ENCODE data around the gene CADPS2. TPM values are rescaled to one million over a fixed set of nuclear protein-coding genes. Genes with fewer than 3 reads are reported as not detected.

CADPS2 gene
- polyA plus RNA-seq, 1 donor (not counting 4 experiments of a cell fraction or from before 2014, with no cell fraction given): 0.35 TPM

DNA sequence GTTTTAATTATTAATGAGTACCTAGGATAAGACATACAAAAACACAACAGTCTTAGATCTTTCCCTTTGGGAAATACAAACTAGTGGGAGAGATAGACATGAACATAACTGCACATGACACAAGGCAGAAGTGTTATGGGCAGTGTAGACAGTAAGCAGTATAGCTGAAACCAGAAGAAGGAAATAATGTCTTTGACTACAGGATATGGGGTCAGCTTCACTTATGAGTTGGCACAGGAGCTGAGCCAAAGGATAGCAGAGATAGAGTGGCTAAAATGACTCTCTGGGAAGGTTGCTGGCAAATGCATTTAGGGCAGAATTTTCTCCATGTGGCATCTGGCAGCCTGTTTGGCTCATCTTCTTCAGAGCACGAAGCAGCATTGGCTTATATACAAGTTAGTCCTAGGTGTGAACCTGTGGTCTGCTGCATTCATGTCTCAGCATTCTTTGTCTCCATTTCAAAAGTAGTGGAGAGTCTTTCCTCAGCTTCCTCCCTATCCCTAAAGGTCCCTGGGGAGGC, 521.4 kb downstream of the CADPS2 start:
- Histone ChIP-seq H3K27ac (ENCODE audit: control insufficient read depth, insufficient read depth, low read length) (no peak overlapping the region), H3K79me2 (ENCODE audit: control insufficient read depth, insufficient read depth, low read length) (no peaks in the 10 kb centered on the region), H3K9me1 (ENCODE audit: control insufficient read depth, extremely low read depth, insufficient read depth, low read length) (no peaks in the 10 kb centered on the region), H2AFZ (ENCODE audit: control insufficient read depth, low read length) (no peak overlapping the region), H3K36me3 (ENCODE audit: control insufficient read depth in 2 of 2, extremely low read depth in 1 of 2, insufficient read depth in 2 of 2, low read length in 2 of 2) (no peaks in the 10 kb centered on the region), H3K4me1 (ENCODE audit: control insufficient read depth, extremely low read depth, insufficient read depth, low read length) (no peaks in the 10 kb centered on the region), H3K27me3 (ENCODE audit: control insufficient read depth, extremely low read depth, insufficient read depth, low read length) (no peaks in the 10 kb centered on the region), H3K9me3 (ENCODE audit: control insufficient read depth, low read depth, low read length) (no peaks in the 10 kb centered on the region), H3K4me2 (ENCODE audit: control insufficient read depth, extremely low read depth, insufficient read depth, low read depth, low read length) (no peak overlapping the region), H3K4me3 (ENCODE audit: control insufficient read depth in 2 of 3, extremely low read depth in 1 of 3, insufficient read depth in 2 of 3, low read depth in 1 of 3, low read length in 3 of 3) (no peak overlapping the region), H4K20me1 (ENCODE audit: control insufficient read depth, extremely low read depth, insufficient read depth, low read length) (no peaks in the 10 kb centered on the region), H3K9ac (ENCODE audit: control insufficient read depth, extremely low read depth, insufficient read depth, low read length) (no peak overlapping the region)
- TF ChIP-seq, protein P1, sequence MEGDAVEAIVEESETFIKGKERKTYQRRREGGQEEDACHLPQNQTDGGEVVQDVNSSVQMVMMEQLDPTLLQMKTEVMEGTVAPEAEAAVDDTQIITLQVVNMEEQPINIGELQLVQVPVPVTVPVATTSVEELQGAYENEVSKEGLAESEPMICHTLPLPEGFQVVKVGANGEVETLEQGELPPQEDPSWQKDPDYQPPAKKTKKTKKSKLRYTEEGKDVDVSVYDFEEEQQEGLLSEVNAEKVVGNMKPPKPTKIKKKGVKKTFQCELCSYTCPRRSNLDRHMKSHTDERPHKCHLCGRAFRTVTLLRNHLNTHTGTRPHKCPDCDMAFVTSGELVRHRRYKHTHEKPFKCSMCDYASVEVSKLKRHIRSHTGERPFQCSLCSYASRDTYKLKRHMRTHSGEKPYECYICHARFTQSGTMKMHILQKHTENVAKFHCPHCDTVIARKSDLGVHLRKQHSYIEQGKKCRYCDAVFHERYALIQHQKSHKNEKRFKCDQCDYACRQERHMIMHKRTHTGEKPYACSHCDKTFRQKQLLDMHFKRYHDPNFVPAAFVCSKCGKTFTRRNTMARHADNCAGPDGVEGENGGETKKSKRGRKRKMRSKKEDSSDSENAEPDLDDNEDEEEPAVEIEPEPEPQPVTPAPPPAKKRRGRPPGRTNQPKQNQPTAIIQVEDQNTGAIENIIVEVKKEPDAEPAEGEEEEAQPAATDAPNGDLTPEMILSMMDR (optimal IDR thresholded peaks at IDR 0.05 in 1 of 3, IDR thresholded peaks at IDR 0.05 in 1 of 3, conservative IDR thresholded peaks at IDR 0.05 in 1 of 3; ENCODE audit: extremely low read depth in 1 of 3, insufficient read depth in 2 of 3, low read length in 3 of 3): no peak
- no peak for TF ChIP-seq EZH2 (IDR thresholded peaks at IDR 0.05; ENCODE audit: low read length)
- DNase-seq (ENCODE audit: low read depth, low spot score) (no peak), FAIRE-seq (no peak)
- dilution Hi-C loops (cut with MboI; ENCODE audit: extremely low pct_ligation_motif_present, low sequenced_read_pairs): no loop called here

DNA sequence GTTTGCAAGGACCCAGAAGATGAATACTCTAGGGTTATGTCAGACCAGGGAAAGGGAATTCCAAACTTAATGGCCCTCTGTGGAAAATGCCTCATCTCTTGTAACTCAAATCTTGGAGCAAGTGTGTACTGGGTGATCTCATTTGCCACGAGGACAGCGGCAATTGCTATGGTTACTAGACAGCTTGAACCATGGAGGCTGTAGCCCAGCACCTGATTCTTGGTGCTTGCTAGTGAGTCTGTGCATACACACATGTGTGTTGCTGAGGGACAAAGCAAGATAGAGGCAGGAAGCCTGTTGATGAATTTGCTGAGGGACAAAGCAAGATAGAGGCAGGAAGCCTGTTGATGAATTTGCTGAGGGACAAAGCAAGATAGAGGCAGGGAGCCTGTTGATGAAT, 523.1 kb downstream of the CADPS2 start:
- H3K9me3 ChIP-seq (ENCODE audit: control insufficient read depth, low read depth, low read length): no peaks in the 10 kb centered on the region
- TF ChIP-seq, protein P1 (optimal IDR thresholded peaks at IDR 0.05 in 1 of 3, IDR thresholded peaks at IDR 0.05 in 1 of 3, conservative IDR thresholded peaks at IDR 0.05 in 1 of 3; ENCODE audit: extremely low read depth in 1 of 3, insufficient read depth in 2 of 3, low read length in 3 of 3): no peak
- no peak for TF ChIP-seq EZH2 (IDR thresholded peaks at IDR 0.05; ENCODE audit: low read length)
- no peaks in the 10 kb centered on the region for H3K36me3 ChIP-seq (ENCODE audit: control insufficient read depth in 2 of 2, extremely low read depth in 1 of 2, insufficient read depth in 2 of 2, low read length in 2 of 2)
- H3K79me2 ChIP-seq (ENCODE audit: control insufficient read depth, insufficient read depth, low read length): no peaks in the 10 kb centered on the region
- H4K20me1 ChIP-seq (ENCODE audit: control insufficient read depth, extremely low read depth, insufficient read depth, low read length): no peaks in the 10 kb centered on the region
- no peaks in the 10 kb centered on the region for H3K9me1 ChIP-seq (ENCODE audit: control insufficient read depth, extremely low read depth, insufficient read depth, low read length)
- no peaks in the 10 kb centered on the region for H3K27me3 ChIP-seq (ENCODE audit: control insufficient read depth, extremely low read depth, insufficient read depth, low read length)
- H3K27ac ChIP-seq (ENCODE audit: control insufficient read depth, insufficient read depth, low read length): no peak overlapping the region
- no peak overlapping the region for H3K4me3 ChIP-seq (ENCODE audit: control insufficient read depth in 2 of 3, extremely low read depth in 1 of 3, insufficient read depth in 2 of 3, low read depth in 1 of 3, low read length in 3 of 3)
- dilution Hi-C loops (cut with MboI; ENCODE audit: extremely low pct_ligation_motif_present, low sequenced_read_pairs): no loop called here
- H3K4me1 ChIP-seq (ENCODE audit: control insufficient read depth, extremely low read depth, insufficient read depth, low read length): no peaks in the 10 kb centered on the region
- no peak overlapping the region for H3K9ac ChIP-seq (ENCODE audit: control insufficient read depth, extremely low read depth, insufficient read depth, low read length)
- DNase-seq (ENCODE audit: low read depth, low spot score): no peak
- no peak for FAIRE-seq
- no peak overlapping the region for H3K4me2 ChIP-seq (ENCODE audit: control insufficient read depth, extremely low read depth, insufficient read depth, low read depth, low read length)
- no peak overlapping the region for H2AFZ ChIP-seq (ENCODE audit: control insufficient read depth, low read length)

Measured in keratinocyte (primary cell).